Measurements from ENCODE around the gene NLRP3.
A peak's percentile ranks its signal among the peaks of the same experiment; 100 is the strongest.
"Not testable (repeated sequence)": the region's sequence is repeated elsewhere in the genome, so short reads cannot be mapped to it uniquely, and the experiment has no call there.

NLRP3 gene

GRCh38 chr1:247390996-247391395 is 25.0 kb upstream of the NLRP3 start:
- no peak for DNase-seq

GRCh38 chr1:247392088-247392487 is 23.9 kb upstream of the NLRP3 start:
- DNase-seq = no peak

DNA sequence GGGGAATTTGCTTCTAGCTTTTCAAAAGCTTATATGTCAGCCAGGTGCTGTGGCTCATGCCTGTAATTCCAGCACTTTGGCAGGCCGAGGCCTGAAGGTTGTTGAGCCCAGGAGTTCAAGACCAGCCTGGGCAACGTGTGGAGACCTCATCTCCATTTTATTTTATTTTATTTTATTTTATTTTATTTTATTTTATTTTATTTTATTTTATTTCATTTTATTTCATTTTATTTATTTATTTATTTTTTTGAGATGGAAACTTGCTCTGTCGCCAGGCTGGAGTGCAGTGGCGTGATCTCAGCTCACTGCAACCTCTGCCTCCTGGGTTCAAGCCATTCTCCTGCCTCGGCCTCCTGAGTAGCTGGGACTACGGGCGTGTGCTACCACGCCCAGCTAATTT is 20.9 kb upstream of the NLRP3 start:
- not testable (repeated sequence) for DNase-seq

- DNase-seq = no peak
Measured at GRCh38 chr1:247400685-247401084, 15.3 kb upstream of the NLRP3 start.

DNA sequence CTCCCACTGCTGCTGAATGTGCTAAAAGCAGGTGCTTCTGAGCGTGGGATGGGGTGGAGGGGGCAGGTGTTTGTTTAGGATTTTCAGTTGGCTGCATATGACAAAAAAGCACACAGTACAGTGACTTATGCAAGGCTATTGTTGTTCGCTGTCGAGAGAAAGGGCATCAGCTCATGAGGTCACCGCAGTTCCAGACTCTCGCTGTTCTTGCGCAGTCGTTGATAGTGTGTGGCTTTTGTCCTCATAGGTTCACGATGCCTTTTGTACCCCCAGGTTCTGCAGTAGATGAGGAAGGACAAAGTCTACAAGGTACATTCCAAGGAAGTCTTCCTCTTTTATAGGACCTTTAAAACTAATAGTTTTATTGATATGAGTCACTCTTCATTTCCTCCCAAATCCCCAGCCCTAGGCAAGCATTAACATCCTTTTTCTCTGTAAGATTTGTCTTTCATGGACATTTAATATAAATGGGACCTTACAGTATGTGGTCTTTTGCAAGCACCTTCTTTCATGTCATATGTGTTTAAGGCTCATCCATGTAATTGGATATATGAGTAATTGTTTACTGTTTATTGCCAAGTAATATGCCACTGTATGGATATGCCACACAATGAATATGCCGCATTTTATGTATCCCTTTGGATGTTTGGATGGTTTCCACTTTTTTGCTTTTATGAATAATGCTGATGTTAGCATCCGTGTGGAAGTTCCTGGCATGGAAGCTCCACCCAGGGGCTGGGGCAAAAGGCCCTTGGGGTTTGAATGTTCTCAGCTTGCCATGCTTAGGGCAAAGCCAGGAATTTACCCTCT is 14.5 kb upstream of the NLRP3 start:
- DNase-seq = no peak

- no peak for DNase-seq
Measured at GRCh38 chr1:247402120-247402675, 13.8 kb upstream of the NLRP3 start.

DNA sequence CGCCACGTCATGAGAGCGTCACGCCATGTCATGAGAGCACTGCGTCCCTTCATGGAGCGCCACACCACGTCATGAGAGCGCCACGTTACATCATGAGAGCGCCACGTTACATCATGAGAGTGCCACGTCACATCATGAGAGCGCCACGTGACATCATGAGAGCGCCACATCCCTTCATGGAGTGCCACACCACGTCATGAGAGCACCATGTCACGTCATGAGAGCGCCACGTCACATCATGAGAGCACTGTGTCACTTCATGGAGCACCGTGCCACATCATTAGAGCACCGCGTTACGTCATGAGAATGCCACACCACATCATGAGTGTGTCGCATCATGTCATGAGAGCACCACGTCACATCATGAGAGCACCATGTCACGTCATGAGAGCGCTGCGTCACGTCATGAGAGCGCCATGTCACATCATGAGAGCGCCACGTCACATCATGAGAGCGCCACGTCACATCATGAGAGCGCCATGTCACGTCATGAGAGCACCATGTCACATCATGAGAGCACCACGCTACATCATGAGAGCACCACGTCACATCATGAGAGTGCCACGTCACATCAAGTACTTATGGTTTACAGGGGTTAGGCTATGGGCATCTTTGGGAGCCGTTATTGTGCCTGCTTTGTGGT is 9.8 kb upstream of the NLRP3 start:
- DNase-seq = no peak

DNA sequence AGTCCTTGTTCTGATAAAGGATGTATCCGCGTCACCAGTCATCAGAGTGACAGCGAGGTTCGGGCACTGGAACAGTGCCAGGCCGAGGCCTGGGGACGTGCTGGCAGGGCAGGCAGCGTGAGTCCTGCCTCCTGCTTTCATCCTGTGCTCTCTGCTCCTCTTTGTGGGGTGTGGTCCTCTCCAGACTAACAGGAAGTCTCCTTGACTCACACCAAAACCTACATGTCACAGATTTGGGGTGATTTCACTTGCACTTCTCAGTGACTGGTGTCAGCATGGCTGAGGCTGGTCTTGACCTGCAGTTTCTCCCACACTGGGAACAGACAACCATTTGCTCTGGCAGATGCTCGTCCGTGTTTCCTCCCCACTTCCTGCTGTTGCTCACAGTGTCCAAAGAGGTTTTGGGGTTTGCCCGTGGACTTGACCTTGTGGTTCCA is 8.8 kb upstream of the NLRP3 start:
- peak; percentile 67 for DNase-seq

DNA sequence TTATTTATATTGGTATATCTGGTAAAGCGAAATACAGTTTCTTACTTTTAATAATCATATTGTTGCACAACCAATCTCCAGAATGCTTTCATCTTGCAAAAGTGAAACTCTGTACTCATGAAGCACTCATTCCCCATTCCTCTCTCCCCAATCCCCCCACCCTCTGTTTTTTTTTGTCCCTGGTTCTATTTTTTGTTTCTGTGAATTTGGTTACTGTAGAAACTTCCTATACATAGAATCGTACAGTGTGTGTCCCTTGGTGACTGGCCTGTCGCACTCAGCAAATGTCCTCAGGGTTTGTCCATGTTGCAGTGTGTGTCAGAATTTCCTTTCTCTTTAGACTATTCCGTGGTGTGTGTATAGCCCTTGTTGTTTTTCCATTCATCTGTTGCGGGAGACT is 7.9 kb upstream of the NLRP3 start:
- DNase-seq = peak in 1 of 2 donors; percentile 9

GRCh38 chr1:247409869-247410544 is 6.0 kb upstream of the NLRP3 start:
- peak; percentile 38 for DNase-seq

DNA sequence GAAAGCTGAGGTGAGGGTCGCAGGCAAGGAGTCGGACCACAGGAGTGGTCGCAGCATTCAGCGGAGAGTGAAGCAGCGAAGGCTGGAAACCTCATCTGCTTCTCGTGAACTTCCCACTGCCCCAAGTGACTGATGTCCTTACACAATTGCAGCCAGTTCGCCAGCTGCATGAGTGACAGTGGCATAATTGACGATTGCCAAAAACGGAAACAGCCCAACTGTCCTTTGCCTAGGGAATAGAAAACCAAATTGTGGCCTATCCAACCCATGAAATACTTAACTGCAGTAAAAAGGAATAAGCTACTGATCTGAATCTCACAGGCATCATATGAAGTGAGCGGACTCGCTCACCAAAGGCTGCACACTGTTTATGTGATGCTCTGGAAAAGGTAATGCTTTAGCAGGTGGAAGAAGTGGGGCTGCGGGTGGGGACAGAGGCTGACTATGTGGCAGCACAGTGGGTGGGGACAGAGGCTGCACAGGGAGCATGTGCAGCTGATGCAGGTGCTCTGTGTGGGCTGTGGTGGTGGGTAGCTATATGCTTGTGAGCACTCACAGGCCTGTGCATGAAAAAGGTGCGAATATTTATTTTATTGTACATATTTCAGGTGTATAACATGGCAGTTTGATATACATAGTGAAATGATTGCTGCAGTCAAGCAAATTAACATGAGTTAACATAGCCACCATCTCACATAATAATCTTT is 4.2 kb upstream of the NLRP3 start:
- no peak for DNase-seq

- DNase-seq = no peak
Measured at GRCh38 chr1:247417831-247418230, 1.9 kb downstream of the NLRP3 start.

- no peak for DNase-seq
Measured at GRCh38 chr1:247419336-247419735, 3.4 kb downstream of the NLRP3 start.

DNA sequence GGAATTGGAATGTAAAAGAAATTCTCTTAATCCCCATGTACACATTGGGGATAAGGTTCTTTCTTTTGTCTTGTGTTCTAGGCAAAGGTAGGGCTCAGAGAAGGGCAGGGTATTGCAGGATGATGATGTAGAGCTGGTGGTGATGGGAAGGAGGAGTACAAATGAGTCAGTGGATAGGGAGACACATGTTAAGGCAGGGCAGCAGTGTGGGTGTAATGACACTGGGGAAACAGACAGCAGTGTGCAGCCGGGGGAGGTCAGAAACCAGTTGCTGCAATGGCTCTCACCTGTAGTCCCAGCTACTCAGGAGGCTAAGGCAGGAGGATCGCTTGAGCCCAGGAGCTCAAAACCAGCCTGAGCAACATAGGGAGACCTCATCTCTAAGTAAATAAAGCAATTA is 5.1 kb downstream of the NLRP3 start:
- peak; percentile 30 to 40 for DNase-seq

DNA sequence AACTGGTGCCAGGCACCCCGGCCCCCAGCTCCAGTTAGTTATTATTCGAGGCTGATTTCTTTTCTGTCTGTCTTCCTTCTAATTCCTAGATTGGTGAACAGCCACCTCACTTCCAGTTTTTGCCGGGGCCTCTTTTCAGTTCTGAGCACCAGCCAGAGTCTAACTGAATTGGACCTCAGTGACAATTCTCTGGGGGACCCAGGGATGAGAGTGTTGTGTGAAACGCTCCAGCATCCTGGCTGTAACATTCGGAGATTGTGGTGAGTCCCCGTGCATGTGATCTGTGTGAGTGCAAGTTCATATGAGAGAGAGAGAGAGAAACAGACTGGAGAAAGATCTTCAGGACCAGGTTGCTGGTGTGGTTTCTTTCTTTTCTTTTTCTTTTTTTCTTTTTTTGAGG is 13.5 kb downstream of the NLRP3 start:
- no peak for DNase-seq

DNA sequence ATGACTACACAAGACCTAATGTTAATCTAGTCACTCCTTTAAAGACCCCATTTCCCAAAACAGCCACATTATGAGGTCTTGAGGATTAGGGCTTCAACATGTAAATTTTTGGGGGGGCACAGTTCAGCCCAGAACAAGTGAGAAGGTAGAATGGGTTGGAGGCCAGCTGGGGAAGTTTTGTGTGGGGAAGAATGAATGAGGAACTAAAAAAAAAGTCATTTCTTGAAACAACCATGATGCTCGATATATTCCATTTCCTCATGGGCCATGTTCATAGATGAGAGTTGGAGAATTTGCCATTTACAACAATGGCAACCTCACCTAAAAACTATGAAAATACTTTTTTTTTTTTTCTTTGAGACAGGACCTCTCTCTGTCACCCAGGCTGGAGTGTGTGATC is 14.5 kb downstream of the NLRP3 start:
- DNase-seq = no peak

DNA sequence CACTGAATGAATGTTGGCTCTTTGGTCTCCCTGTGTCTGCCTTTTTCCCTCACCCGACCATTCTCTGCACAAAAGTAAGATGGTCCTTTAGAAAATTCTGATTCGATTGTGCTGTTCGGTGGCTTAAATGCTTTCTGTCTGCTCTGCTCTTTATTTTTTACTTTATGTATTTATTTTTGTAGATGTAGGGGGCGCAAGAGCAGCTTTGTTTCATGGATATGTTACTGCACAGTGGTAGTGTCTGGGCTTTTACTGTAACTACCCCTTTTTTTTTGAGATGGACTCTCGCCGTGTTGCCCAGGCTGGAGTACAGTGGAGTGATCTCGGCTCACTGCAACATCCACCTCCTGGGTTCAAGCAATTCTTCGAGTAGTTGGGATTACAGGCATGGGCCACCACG is 15.7 kb downstream of the NLRP3 start:
- no peak for DNase-seq

DNA sequence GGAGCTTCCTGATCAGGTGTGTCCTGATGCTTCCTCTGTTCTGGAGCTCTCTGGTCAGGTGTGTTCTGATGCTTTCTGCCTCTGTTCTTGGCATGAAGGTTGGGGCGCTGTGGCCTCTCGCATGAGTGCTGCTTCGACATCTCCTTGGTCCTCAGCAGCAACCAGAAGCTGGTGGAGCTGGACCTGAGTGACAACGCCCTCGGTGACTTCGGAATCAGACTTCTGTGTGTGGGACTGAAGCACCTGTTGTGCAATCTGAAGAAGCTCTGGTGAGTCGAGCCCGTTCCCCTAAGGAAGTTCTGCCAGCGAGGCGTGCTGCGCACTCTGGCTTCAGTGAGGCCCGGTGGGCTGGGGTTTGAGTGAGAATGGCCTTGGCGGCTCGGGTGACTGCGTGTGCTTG is 18.0 kb downstream of the NLRP3 start:
- no peak for DNase-seq

- no peak for DNase-seq
Measured at GRCh38 chr1:247435030-247435758, 19.2 kb downstream of the NLRP3 start.

GRCh38 chr1:247435759-247436147 is 19.8 kb downstream of the NLRP3 start:
- no peak for DNase-seq

DNA sequence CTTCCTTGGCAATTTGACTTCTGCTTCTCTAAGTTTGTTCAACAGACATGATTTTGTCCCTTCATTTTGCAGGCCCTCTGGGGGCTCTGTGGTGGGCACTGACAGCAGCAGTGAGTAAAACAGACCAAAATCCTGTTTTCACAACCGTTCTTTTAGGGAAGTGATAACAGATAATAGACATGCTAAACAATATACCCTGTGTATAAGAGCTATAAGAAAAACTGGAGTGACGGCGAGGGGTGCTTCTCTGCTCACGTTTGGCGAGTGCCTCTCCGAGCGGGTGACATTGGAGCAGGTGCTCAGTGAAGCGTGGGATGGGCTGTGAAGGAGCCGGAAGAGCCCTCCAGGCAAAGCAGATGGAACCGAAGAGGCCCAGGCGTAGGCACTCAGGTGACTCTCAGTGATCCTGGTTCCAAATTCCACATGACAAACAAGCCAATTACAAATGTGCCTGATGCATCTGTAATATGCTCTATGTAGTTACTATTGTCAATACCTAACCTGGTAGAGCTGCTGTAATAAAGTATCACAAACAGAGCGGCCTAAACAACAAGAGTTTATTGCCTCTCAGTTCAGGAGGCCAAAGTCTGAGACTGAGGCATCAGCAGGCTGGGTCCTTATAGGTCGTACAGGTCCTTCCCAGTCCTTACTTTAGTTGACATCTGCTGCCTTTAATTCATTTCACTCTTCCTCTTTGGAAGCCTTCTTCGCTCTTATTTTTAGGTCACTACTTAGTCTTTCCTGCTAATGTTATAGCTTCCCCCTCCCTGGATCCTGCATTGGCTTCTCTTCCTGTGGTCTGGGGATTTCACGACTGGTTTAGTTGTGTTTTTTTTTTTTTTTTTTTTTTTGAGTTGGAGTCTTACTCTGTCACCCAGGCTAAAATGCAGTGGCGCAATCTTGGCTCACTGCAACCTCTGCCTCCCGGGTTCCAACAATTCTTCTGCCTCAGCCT is 21.9 kb downstream of the NLRP3 start:
- no peak for DNase-seq
